ENCODE results near the gene MGAT5.

Gene MGAT5

GRCh38 chr2:134261398-134262131 is 7.7 kb downstream of the MGAT5 start:
- Histone ChIP-seq H2AFZ (no peak overlapping the region), H3K79me2 (peaks cover 2% of the 10 kb centered on the region), H3K36me3 (ENCODE audit: control insufficient read depth, insufficient read depth, low read length) (no peaks in the 10 kb centered on the region), H3K9ac (no peak overlapping the region), H3K4me2 (ENCODE audit: low read length) (no peak overlapping the region), H3K27ac (peak overlapping the region; percentile 25), H3K9me3 (ENCODE audit: control insufficient read depth, low read length) (no peaks in the 10 kb centered on the region), H3K27me3 (ENCODE audit: control insufficient read depth, insufficient read depth, low read length) (no peaks in the 10 kb centered on the region), H3K4me1 (peaks cover 4% of the 10 kb centered on the region), H3K4me3 (ENCODE audit: low read depth, low read length) (no peak overlapping the region)
- TF ChIP-seq, protein P1, sequence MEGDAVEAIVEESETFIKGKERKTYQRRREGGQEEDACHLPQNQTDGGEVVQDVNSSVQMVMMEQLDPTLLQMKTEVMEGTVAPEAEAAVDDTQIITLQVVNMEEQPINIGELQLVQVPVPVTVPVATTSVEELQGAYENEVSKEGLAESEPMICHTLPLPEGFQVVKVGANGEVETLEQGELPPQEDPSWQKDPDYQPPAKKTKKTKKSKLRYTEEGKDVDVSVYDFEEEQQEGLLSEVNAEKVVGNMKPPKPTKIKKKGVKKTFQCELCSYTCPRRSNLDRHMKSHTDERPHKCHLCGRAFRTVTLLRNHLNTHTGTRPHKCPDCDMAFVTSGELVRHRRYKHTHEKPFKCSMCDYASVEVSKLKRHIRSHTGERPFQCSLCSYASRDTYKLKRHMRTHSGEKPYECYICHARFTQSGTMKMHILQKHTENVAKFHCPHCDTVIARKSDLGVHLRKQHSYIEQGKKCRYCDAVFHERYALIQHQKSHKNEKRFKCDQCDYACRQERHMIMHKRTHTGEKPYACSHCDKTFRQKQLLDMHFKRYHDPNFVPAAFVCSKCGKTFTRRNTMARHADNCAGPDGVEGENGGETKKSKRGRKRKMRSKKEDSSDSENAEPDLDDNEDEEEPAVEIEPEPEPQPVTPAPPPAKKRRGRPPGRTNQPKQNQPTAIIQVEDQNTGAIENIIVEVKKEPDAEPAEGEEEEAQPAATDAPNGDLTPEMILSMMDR (IDR thresholded peaks at IDR 0.05) = no peak

- Histone ChIP-seq H3K4me3 (ENCODE audit: low read depth, low read length) (no peak overlapping the region), H3K4me2 (ENCODE audit: low read length) (no peak overlapping the region), H3K4me1 (peaks cover 4% of the 10 kb centered on the region), H2AFZ (no peak overlapping the region), H3K9ac (no peak overlapping the region), H3K27ac (no peak overlapping the region), H3K9me3 (ENCODE audit: control insufficient read depth, low read length) (no peaks in the 10 kb centered on the region), H3K79me2 (no peaks in the 10 kb centered on the region), H3K27me3 (ENCODE audit: control insufficient read depth, insufficient read depth, low read length) (no peaks in the 10 kb centered on the region), H3K36me3 (ENCODE audit: control insufficient read depth, insufficient read depth, low read length) (no peaks in the 10 kb centered on the region)
- TF ChIP-seq, protein P1 (IDR thresholded peaks at IDR 0.05) = no peak
Measured at GRCh38 chr2:134262684-134263083, 8.8 kb downstream of the MGAT5 start.

- no peak overlapping the region for H3K27ac ChIP-seq
- H3K79me2 ChIP-seq = peaks cover 3% of the 10 kb centered on the region
- no peaks in the 10 kb centered on the region for H3K36me3 ChIP-seq (ENCODE audit: control insufficient read depth, insufficient read depth, low read length)
- no peaks in the 10 kb centered on the region for H3K4me1 ChIP-seq
- no peak overlapping the region for H3K4me3 ChIP-seq (ENCODE audit: low read depth, low read length)
- TF ChIP-seq, protein P1 (IDR thresholded peaks at IDR 0.05) = no peak
- H3K27me3 ChIP-seq (ENCODE audit: control insufficient read depth, insufficient read depth, low read length) = no peaks in the 10 kb centered on the region
- no peaks in the 10 kb centered on the region for H3K9me3 ChIP-seq (ENCODE audit: control insufficient read depth, low read length)
- no peak overlapping the region for H2AFZ ChIP-seq
- H3K4me2 ChIP-seq (ENCODE audit: low read length) = no peak overlapping the region
- no peak overlapping the region for H3K9ac ChIP-seq
Measured at GRCh38 chr2:134268265-134268664, 14.4 kb downstream of the MGAT5 start.

GRCh38 chr2:134269230-134269629 is 15.4 kb downstream of the MGAT5 start:
- peaks cover 4% of the 10 kb centered on the region for H3K79me2 ChIP-seq
- no peaks in the 10 kb centered on the region for H3K9me3 ChIP-seq (ENCODE audit: control insufficient read depth, low read length)
- no peak overlapping the region for H3K9ac ChIP-seq
- TF ChIP-seq, protein P1 (IDR thresholded peaks at IDR 0.05) = no peak
- H3K4me2 ChIP-seq (ENCODE audit: low read length) = no peak overlapping the region
- no peak overlapping the region for H3K4me3 ChIP-seq (ENCODE audit: low read depth, low read length)
- H3K4me1 ChIP-seq = no peaks in the 10 kb centered on the region
- H2AFZ ChIP-seq = no peak overlapping the region
- no peak overlapping the region for H3K27ac ChIP-seq
- H3K36me3 ChIP-seq (ENCODE audit: control insufficient read depth, insufficient read depth, low read length) = no peaks in the 10 kb centered on the region
- H3K27me3 ChIP-seq (ENCODE audit: control insufficient read depth, insufficient read depth, low read length) = no peaks in the 10 kb centered on the region

All from parathyroid adenoma (tissue), 2 donors.